Measurements from ENCODE around the gene FAF1.

The FAF1 gene

DNA sequence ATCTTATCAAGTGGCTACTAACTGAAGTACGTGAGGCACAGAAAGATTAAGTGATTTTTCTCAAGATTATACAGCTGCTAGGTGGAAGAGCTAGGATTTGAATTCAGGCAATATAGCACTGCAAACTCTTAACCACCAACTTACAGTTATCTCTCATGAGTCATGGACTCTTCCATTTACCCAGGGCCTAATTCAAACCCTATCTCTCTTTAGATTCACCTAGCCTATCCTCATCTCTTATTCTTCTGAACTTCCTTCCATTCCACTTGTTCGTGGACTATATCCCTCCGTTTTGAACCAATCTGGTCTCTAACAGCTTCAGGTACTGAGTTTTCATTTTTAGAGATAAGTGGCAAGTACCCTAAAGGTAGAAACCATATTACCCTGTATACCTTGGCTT lies 444.0 kb downstream of the FAF1 start:
- in situ Hi-C loops (cut with MboI; ENCODE audit: low pct_unique_long_range_greater_than_20kb, low sequenced_read_pairs, unreplicated experiment): no loop called here
- DNase-seq (ENCODE audit: low spot score): no peak
- TF ChIP-seq, protein P1, sequence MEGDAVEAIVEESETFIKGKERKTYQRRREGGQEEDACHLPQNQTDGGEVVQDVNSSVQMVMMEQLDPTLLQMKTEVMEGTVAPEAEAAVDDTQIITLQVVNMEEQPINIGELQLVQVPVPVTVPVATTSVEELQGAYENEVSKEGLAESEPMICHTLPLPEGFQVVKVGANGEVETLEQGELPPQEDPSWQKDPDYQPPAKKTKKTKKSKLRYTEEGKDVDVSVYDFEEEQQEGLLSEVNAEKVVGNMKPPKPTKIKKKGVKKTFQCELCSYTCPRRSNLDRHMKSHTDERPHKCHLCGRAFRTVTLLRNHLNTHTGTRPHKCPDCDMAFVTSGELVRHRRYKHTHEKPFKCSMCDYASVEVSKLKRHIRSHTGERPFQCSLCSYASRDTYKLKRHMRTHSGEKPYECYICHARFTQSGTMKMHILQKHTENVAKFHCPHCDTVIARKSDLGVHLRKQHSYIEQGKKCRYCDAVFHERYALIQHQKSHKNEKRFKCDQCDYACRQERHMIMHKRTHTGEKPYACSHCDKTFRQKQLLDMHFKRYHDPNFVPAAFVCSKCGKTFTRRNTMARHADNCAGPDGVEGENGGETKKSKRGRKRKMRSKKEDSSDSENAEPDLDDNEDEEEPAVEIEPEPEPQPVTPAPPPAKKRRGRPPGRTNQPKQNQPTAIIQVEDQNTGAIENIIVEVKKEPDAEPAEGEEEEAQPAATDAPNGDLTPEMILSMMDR (IDR thresholded peaks at IDR 0.05; ENCODE audit: extremely low read depth, insufficient read depth, missing control alignments): no peak

DNA sequence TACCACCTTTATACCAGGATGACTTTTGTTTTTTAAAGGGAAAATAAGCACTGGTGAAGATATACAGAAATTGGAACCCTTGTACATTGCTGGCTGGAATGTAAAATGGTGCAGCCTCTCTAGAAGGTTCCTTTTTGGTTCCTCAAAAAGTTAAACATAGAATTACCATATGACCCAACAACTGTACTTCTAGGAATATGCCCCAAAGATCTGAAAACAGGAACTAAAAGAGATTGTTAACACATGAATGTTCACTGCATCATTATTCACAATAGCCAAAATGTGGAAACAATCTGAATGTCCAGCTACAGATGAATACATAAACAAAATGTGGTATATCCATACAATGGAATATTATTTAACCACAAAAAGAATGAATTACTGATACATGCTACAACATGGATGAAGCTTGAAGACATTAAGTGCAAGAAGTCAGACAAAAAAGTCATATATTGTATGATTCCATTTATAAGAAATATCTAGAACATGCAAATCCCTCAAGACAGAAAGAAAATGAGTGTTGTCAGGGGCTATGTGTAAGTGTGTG lies 452.0 kb downstream of the FAF1 start:
- in situ Hi-C loops (cut with MboI; ENCODE audit: low pct_unique_long_range_greater_than_20kb, low sequenced_read_pairs, unreplicated experiment): no loop called here
- DNase-seq (ENCODE audit: low spot score): no peak
- TF ChIP-seq, protein P1 (IDR thresholded peaks at IDR 0.05; ENCODE audit: extremely low read depth, insufficient read depth, missing control alignments): no peak

DNA sequence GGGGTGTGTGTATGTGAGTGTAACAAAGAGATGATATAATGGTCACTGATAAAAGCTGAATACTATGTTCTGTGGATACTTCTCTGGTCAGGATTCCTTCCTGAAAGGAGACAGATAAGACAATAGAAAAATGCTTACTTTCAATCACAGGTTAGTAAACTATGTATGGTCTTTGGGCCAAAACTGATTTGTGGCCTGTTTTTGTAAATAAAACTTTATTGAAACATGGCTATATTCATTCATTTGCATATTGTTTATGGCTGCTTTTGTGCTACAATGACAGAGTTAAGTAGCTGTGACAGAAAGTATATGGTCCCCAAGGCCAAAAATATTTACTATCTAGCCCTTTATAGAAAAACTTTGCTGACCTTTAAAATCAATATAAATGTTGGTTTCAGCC lies 454.6 kb downstream of the FAF1 start:
- TF ChIP-seq, protein P1 (IDR thresholded peaks at IDR 0.05; ENCODE audit: extremely low read depth, insufficient read depth, missing control alignments): no peak
- in situ Hi-C loops (cut with MboI; ENCODE audit: low pct_unique_long_range_greater_than_20kb, low sequenced_read_pairs, unreplicated experiment): no loop called here
- DNase-seq (ENCODE audit: low spot score): no peak

DNA sequence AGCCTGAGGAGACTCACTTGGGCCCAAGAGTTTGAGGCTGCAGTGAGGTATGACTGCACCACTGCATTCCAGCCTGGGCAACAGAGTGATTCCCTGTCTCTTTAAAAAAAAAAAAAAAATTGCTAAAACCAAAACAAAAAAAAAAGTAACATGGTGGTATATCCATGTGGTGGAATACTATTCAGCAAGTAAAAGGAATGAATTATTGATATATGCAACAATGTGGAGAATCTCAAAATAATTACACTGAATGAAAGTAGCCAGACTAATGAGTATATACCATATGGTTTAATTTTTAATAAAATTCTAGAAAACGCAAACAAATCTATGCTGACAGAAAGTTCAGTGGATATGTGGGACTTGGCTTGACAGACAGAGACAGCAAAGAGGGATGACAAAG lies 456.6 kb downstream of the FAF1 start:
- in situ Hi-C loops (cut with MboI; ENCODE audit: low pct_unique_long_range_greater_than_20kb, low sequenced_read_pairs, unreplicated experiment): no loop called here
- TF ChIP-seq, protein P1 (IDR thresholded peaks at IDR 0.05; ENCODE audit: extremely low read depth, insufficient read depth, missing control alignments): no peak
- DNase-seq (ENCODE audit: low spot score): no peak

DNA sequence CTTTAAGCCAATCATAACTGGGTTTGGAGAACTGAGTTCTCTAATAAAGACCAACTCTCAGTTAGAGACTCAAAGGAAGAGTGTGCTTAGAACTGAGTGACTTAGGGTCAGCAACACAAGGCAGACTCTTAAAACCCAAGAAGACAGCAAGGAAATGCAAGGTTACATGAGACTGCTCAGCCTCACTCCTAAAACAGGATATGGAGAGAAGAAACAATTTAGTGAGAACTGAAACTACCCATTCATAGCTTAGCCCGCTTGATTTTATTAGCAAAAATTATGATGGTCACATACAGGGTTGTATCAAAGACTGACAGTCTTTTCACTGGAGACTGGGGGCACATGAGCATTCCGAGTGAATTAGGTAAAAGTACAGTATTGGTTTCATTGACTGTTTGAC lies 457.9 kb downstream of the FAF1 start:
- no peak for DNase-seq (ENCODE audit: low spot score)
- in situ Hi-C loops (cut with MboI; ENCODE audit: low pct_unique_long_range_greater_than_20kb, low sequenced_read_pairs, unreplicated experiment): no loop called here
- TF ChIP-seq, protein P1 (IDR thresholded peaks at IDR 0.05; ENCODE audit: extremely low read depth, insufficient read depth, missing control alignments): no peak

DNA sequence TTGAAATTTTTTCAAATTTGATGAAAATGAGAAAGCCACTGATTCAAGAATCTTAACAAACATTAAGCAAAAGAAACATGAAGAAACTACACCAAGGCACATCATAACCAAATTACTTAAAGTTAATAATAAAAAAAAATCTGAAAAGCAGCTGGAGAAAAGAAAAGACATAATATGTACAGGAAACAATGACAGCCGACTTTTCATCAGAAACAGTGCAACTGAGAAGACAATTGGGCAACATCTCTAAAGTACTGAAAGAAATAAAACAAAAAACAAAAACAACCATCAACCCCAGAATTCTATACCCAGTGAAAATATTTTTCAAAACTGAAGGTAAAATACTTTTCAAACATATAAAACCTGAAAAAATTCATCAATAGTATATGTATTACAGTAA lies 463.1 kb downstream of the FAF1 start:
- no peak for DNase-seq (ENCODE audit: low spot score)
- TF ChIP-seq, protein P1 (IDR thresholded peaks at IDR 0.05; ENCODE audit: extremely low read depth, insufficient read depth, missing control alignments): no peak
- in situ Hi-C loops (cut with MboI; ENCODE audit: low pct_unique_long_range_greater_than_20kb, low sequenced_read_pairs, unreplicated experiment): no loop called here

DNA sequence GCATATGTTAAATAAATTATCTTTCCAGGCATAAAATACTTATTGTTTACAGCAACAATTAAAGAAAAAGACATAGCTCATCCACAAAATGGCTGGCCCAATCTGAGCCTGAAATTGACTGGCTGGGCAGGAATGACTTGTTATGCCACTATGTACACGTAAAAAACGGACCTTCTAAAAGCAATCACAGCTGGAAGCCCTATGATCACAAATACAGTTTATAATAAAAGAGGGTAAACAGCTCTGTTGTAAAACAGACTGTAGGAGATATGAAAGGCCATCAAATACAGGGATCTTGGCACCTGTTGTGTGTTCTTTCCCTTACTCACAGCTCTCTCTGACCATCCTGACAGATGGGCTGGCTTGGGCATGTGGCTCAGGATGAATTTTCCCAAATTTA lies 466.4 kb downstream of the FAF1 start:
- TF ChIP-seq, protein P1 (IDR thresholded peaks at IDR 0.05; ENCODE audit: extremely low read depth, insufficient read depth, missing control alignments): no peak
- DNase-seq (ENCODE audit: low spot score): no peak
- in situ Hi-C loops (cut with MboI; ENCODE audit: low pct_unique_long_range_greater_than_20kb, low sequenced_read_pairs, unreplicated experiment): no loop called here
